Middle frontal gyrus (tissue), 1 donor: ENCODE results near the gene OTP.

Experiments
- DNase-seq: peaks from one replicate; pipeline ENCODE4 v3.0.0-alpha.2; 2015; ENCODE audit warnings: low spot score; ENCODE audit errors: extremely low spot score

OTP gene

DNA sequence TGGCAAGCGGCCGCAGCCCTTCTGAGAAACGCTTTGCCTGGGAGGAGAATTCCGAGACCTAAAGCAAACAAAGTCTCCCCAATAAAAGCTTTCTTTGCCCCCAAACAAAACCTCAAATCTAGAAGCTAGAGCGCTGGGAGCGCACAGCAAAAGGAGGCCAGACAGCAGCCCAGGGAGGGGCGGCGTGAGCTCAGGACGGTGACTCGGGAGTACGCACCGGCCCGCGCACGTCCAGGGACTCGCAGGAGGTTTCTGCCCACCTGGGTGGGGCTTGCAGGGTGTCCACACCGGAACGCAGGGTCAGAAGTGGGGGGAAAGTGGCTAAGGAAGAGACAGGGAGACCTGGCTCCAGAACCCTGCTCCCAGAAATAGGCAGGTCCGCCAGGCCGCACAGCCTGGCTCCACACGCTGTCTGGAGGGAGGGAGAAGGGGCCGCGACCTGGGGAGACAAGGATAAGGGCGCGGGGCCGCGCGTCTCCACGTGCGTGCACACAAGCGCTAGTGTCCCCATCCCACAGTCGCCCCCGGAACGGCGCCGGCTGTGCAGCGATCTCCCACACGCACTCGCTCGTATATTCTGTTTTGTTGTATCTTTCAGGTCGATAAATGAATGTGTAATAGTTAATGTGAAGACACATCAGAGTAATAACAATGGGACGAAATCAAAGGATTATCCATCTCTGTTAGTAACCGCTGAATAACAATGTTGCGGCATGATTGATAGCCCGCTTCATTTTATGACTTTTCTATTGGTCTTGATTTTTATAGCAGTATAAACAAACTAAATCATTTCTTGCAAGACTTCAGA is 2.3 kb upstream of the OTP start:
- no peak for DNase-seq

GRCh38 chr5:77638763-77639671 is 504 bp upstream of the OTP start:
- no peak for DNase-seq

GRCh38 chr5:77637170-77637997 is 1.1 kb downstream of the OTP start:
- no peak for DNase-seq

GRCh38 chr5:77636641-77637169 is 1.8 kb downstream of the OTP start:
- DNase-seq: no peak

GRCh38 chr5:77635917-77636640 is 2.4 kb downstream of the OTP start:
- DNase-seq: no peak

- no peak for DNase-seq
These were observed 3.2 kb downstream of the OTP start for GRCh38 chr5:77635067-77635916.

DNA sequence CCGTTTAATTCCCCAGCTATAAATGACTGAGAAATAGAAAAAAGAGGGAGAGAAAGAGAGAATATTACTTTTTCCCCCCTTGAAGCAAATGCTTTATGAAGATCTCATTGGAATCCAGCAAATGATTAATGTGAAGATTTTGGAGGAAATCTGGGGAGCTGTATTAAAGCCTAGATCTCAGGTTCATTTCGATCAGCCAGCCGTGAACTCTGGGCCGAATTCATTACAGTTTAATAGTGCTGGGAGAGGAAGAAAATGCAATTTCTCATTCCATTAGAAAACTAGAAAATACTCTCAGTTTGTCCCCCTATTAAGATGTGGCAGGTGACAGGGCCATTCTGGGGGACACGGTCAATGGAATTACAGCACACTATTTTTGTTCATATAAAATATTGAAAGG is 4.8 kb downstream of the OTP start:
- DNase-seq: no peak

DNA sequence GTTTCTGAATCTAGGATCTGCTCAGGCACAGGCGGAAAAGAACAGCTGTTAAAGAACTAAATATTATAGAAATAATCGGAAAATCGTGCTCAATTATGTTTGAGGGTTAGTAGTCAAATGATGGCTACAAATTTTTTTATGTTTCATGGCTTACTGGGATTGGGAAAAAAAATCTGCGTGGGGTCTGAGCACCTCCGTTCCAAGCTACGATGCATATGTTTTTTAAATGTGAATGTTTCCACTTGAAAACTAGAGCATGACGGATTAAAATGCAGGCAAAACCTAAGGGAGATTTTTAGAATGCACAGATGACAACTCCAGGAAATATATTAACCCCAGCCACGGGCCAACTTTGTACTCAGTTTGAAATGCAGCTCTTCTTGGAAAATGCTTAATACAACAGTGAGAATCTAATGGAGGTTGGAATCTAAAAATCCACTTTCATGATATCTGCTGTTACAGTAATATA is 5.3 kb downstream of the OTP start:
- DNase-seq: no peak

- DNase-seq: no peak
These were observed 5.8 kb downstream of the OTP start for GRCh38 chr5:77632526-77633206.

- no peak for DNase-seq
These were observed 8.3 kb downstream of the OTP start for GRCh38 chr5:77630114-77630680.

- DNase-seq: no peak
These were observed 8.9 kb downstream of the OTP start for GRCh38 chr5:77629509-77630113.

DNA sequence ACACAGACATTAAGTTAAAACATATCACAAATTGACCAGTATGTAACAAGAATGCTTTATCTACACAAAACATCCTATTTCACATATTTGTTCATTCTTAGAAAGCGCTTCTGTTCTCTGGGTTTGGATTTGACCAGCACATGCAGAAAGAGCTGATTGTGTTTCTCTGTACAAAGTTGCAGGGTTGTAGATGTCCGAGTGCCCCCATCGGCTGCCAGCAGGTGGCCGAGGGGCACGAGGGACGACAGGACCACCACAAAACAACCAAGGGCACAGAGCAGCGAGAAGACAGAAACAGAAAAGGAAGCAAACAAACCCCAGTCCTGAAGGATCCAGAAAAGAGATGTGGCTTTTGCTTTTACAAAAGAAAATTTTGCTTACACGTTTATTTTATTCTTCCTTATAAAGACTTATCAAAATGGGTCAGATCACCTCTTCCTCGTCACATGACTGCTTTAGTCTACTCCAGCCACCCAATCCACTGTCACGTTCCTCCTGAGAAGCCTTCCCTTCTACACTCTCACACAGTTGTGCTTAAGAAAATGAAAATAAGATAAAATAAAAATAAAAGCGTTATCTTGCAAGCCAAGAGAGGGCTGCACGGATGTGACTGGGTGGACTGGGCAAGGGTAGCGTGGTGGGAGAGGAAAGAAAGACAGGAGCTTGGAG is 9.5 kb downstream of the OTP start:
- DNase-seq: no peak

- DNase-seq: no peak
These were observed 10.4 kb downstream of the OTP start for GRCh38 chr5:77627869-77628674.

DNA sequence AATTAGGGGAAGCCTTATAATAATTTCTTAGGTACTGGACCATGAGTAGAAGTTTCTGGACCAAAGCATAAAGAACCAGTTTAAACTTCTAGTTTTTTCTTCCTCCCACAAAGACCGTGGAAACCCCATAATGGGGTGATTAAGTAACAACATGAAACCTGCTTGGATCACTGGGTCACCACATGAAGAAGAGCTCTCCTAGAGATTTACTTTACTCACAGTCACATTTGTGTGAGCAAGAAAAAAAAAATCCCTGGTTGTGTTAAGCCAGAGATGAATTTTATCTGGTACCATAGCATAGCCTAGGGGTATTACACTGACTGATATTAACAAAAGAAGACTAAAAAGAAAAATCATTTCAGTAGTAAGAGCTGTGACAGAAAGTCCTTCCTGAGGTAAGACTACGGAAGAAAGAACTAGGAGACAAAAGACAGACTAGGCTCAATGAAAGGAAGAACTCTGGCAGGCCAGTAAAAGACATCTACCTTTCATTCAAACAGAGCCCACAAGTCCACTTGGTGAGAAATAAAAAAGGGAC is 15.2 kb downstream of the OTP start:
- no peak for DNase-seq

GRCh38 chr5:77621440-77621839 is 17.1 kb downstream of the OTP start:
- no peak for DNase-seq

GRCh38 chr5:77620405-77620804 is 18.1 kb downstream of the OTP start:
- DNase-seq: no peak

GRCh38 chr5:77616920-77617319 is 21.6 kb downstream of the OTP start:
- no peak for DNase-seq
